ENCODE results near the gene PAK4. TPM values are rescaled to one million over a fixed set of nuclear protein-coding genes. Genes with fewer than 3 reads are reported as not detected.

PAK4 gene
- total and polyA plus RNA-seq, 2 of the 8 experiments (the other 6 are each of a cell fraction or from before 2014, with no cell fraction given) = 50.7 to 64.4 TPM

DNA sequence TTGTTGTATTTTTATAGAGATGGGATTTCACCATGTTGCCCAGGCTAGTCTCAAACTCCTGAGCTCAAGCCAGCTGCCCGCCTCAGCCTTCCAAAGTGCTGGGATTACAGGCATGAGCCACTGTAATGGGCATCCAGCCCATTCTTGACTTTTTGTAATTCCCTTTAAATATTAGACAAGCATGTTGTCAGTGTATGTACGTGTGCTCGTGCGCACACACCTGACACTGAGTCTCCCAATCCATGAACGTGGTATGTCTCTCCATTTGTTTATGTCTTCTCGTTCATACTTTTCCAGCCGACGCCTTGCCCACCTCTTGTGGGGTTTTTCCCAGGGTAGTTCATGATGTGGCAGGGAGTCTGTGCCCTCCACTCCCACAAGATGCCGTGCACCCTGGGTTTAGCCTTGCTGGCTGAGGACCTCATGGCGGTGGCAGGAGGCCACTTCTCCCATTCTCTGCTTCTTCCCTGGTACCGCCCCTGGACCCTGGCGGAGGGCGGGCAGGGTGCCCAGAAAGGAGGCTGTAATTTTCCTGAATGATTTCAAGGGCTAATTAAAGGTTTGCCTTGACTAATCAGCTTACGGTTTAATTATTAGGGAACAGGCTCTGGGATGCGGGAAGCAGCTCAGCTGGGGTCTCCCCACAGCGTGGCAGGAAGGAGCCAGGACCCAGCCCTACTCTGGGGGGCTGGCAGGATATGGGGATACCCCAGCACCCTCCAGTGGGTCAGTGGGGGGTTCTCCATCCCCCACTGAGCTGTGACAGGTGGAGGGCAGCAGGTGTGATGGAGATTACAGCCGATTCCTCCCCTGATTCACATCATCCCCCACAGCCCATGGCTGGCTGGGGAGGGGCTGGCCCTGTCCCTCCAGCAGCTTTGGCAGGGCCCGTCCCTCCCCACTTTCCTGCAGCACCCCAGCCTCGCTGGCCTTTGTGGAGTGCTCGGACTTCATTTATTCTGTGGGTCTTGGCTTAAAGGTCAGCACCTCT lies 12.9 kb downstream of the PAK4 start:
- H2BK5ac ChIP-seq (ENCODE audit: low read depth, low read length) = peak overlapping the region; percentile 88; the same call in 1 of the 2 replicates
- no peaks in the 10 kb centered on the region for H3K27me3 ChIP-seq (replicated peaks in 1 of 4; ENCODE audit: control insufficient read depth in 3 of 4, extremely low read depth in 1 of 4, insufficient read depth in 3 of 4, low read length in 3 of 4)
- DNase-seq (ENCODE audit: low read depth in 1 of 2, low spot score in 2 of 2) (no peak), FAIRE-seq (no peak)
- H3K27ac ChIP-seq (ENCODE audit: low read depth, low read length) = peak overlapping the region; percentile 21; the same call in 1 of the 2 replicates
- peaks cover 2 to 89% of the 10 kb centered on the region in 2 experiments; a peak in 3 of 4 replicates for H3K79me2 ChIP-seq (ENCODE audit: control insufficient read depth in 1 of 2, insufficient read depth in 2 of 2, low read length in 2 of 2)
- H3K18ac ChIP-seq (ENCODE audit: extremely low read depth, low read length) = peak overlapping the region; percentile 87
- no peaks in the 10 kb centered on the region for H3K36me3 ChIP-seq (ENCODE audit: control insufficient read depth in 2 of 4, insufficient read depth in 4 of 4, low read length in 3 of 4)
- H3K56ac ChIP-seq (replicated peaks; ENCODE audit: insufficient read length, low read depth, low read length) = no peak overlapping the region
- H3K23ac ChIP-seq (ENCODE audit: insufficient read length) = no peak overlapping the region
- H4K20me1 ChIP-seq (replicated peaks in 1 of 2; ENCODE audit: control insufficient read depth in 1 of 2, insufficient read depth in 2 of 2, low read length in 2 of 2) = peaks cover 2 to 8% of the 10 kb centered on the region in 2 experiments
- H2AK5ac ChIP-seq (ENCODE audit: low read depth, low read length) = peak overlapping the region; percentile 75; the same call in 1 of the 2 replicates
- no peak overlapping the region for H3K9ac ChIP-seq (replicated peaks in 1 of 4; ENCODE audit: extremely low read depth in 1 of 4, low read depth in 3 of 4, low read length in 3 of 4)
- no peak overlapping the region for H2BK120ac ChIP-seq (replicated peaks; ENCODE audit: low read depth, low read length)
- H2AFZ ChIP-seq (ENCODE audit: low read length) = no peak overlapping the region
- H2BK12ac ChIP-seq (ENCODE audit: low read depth, low read length) = peak overlapping the region; percentile 95; the same call in 1 of the 2 replicates
- CTCF ChIA-PET (ENCODE audit: partially characterized antibody) = interaction anchor here (1.3 to 2.7 kb wide), 4 partner anchors 14 to 37 kb away, joined by 3 to 8 read pairs (median 4); no protein-coding TSS in a partner anchor
- peak overlapping the region; percentile 92 for H2BK15ac ChIP-seq (ENCODE audit: low read length)
- 78% methylated on average over 20 of the region's 20 CpGs; no CpG with 5 or more reads in 1 of the 2 experiments for WGBS, 2 experiments (ENCODE audit: extremely low coverage in 1 of 2, insufficient coverage in 1 of 2, insufficient read length in 1 of 2, insufficient replicate concordance in 2 of 2, low coverage in 1 of 2, low lambda C conversion rate in 2 of 2, missing lambda C conversion rate in 1 of 2)
- TF ChIP-seq JUND (IDR thresholded peaks at IDR 0.05; ENCODE audit: low read length) = no peak
- TF ChIP-seq POLR2A (IDR thresholded peaks at IDR 0.05; ENCODE audit: control extremely low read depth in 1 of 2, low read depth in 2 of 2, low read length in 2 of 2) = no peak
- no peak for TF ChIP-seq FOSL1 (IDR thresholded peaks at IDR 0.05; ENCODE audit: insufficient read depth, low read depth, low read length)
- no peak for TF ChIP-seq HDAC2 (IDR thresholded peaks at IDR 0.05; ENCODE audit: borderline replicate concordance in 1 of 2, low read depth in 2 of 2, low read length in 2 of 2)
- TF ChIP-seq SP1 (IDR thresholded peaks at IDR 0.05; ENCODE audit: low read depth, low read length) = no peak
- TF ChIP-seq, protein P1, sequence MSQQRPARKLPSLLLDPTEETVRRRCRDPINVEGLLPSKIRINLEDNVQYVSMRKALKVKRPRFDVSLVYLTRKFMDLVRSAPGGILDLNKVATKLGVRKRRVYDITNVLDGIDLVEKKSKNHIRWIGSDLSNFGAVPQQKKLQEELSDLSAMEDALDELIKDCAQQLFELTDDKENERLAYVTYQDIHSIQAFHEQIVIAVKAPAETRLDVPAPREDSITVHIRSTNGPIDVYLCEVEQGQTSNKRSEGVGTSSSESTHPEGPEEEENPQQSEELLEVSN (IDR thresholded peaks at IDR 0.05) = no peak
- TF ChIP-seq NRF1 (IDR thresholded peaks at IDR 0.05; ENCODE audit: low read depth, low read length) = no peak
- TF ChIP-seq BRCA1 (IDR thresholded peaks at IDR 0.05; ENCODE audit: low read depth, low read length) = no peak
- TF ChIP-seq HDAC6 (IDR thresholded peaks at IDR 0.05; ENCODE audit: low read depth, low read length) = no peak
- H3K4me1 ChIP-seq (replicated peaks in 1 of 4; ENCODE audit: control insufficient read depth in 3 of 4, insufficient read depth in 4 of 4, low read length in 3 of 4) = peaks cover 21 to 58% (median 42%) of the 10 kb centered on the region in 4 experiments
- H3K4ac ChIP-seq (replicated peaks; ENCODE audit: insufficient read length, low read depth, low read length) = peak overlapping the region; percentile 80
- no peak overlapping the region for H4K5ac ChIP-seq (ENCODE audit: insufficient read length, low read depth, low read length)
- peak overlapping the region in 1 of 4 experiments; percentile 22; a peak in 1 of 8 replicates for H3K4me3 ChIP-seq (ENCODE audit: extremely low read depth in 1 of 4, insufficient read depth in 2 of 4, low read depth in 3 of 4, low read length in 4 of 4)
- H4K8ac ChIP-seq (ENCODE audit: extremely low read depth, insufficient read depth, low read length) = peak overlapping the region; percentile 7; the same call in 1 of the 2 replicates
- peak overlapping the region; percentile 93 for H2BK20ac ChIP-seq (ENCODE audit: low read length)
- H3K9me3 ChIP-seq (ENCODE audit: insufficient read depth in 2 of 2, low read depth in 1 of 2, low read length in 1 of 2) = no peaks in the 10 kb centered on the region
- peak overlapping the region; percentile 57 for H4K91ac ChIP-seq (replicated peaks; ENCODE audit: insufficient read length, low read length)
- peaks cover 37% of the 10 kb centered on the region for H3K79me1 ChIP-seq (ENCODE audit: low read depth, low read length)
- H3K4me2 ChIP-seq (ENCODE audit: insufficient read depth in 1 of 2, low read depth in 2 of 2, low read length in 2 of 2) = peak overlapping the region; percentile 49 to 68
- H3K14ac ChIP-seq (ENCODE audit: insufficient read length) = no peak overlapping the region
- POLR2A ChIA-PET (ENCODE audit: partially characterized antibody) = interaction anchor here (0.7 to 2.2 kb wide), 7 partner anchors 9 to 29 kb away, joined by 3 to 9 read pairs (median 3); partner anchors contain the start of gene PAK4
- no peaks in the 10 kb centered on the region; the same call in 1 of the 2 replicates for H3K23me2 ChIP-seq (ENCODE audit: low read depth, low read length)
